Prostate gland (tissue), 2 donors: ENCODE measurements around the gene SLC25A17.

Source experiments
- CTCF ChIP-seq, 4 experiments: fragments of 200-600 bp in 2 of 4; fragments of 450-650 bp in 2 of 4; sonication (generic) in 2 of 4; IDR thresholded peaks; 1 replicate in 3 of 4; 2 replicates in 1 of 4; pipeline ENCODE4 v1.5.1; 2016 to 2019; ENCODE audit warnings: antibody characterized with exemption in 4 of 4, mild to moderate bottlenecking in 2 of 4, moderate library complexity in 2 of 4
- POLR2A ChIP-seq: fragments of 450-650 bp; IDR thresholded peaks from one replicate; pipeline ENCODE4 v1.6.1; 2016; ENCODE audit warnings: antibody characterized with exemption, mild to moderate bottlenecking
- POLR2AphosphoS5 ChIP-seq: sonication (generic); formaldehyde crosslinking; IDR thresholded peaks from one replicate; pipeline ENCODE4 v1.6.1; 2017; ENCODE audit warnings: antibody characterized with exemption

- TF ChIP-seq POLR2AphosphoS5 (no peak), CTCF (IDR thresholded peaks at IDR 0.05) (no peak), POLR2A (no peak)
These were observed 27.9 kb downstream of the SLC25A17 start for GRCh38 chr22:40791241-40791640.
